Body of pancreas (tissue), 4 donors: Measurements from ENCODE around the gene HADH.

Experiments used
- CTCF ChIP-seq, 7 experiments: fragments of 450-650 bp in 4 of 7; fragments of 200-600 bp in 3 of 7; sonication (generic) in 3 of 7; IDR thresholded peaks; one replicate each; pipeline ENCODE4 v1.5.1; 2016 to 2019; ENCODE audit warnings: antibody characterized with exemption in 7 of 7
- POLR2A ChIP-seq, 3 donors: fragments of 450-650 bp; IDR thresholded peaks; one replicate each; pipeline ENCODE4 v1.6.1; 2016; ENCODE audit warnings: antibody characterized with exemption in 3 of 3, mild to moderate bottlenecking in 2 of 3

GRCh38 chr4:107978716-107979451, 10.8 kb upstream of the HADH start:
- TF ChIP-seq CTCF (IDR thresholded peaks at IDR 0.05): no peak
- no peak for TF ChIP-seq POLR2A (IDR thresholded peaks at IDR 0.05)
